H9 (cell line): ENCODE results near the gene SLC9A9. TPM values are rescaled to one million over a fixed set of nuclear protein-coding genes. Genes with fewer than 3 reads are reported as not detected.

ENCODE experiments used
- DNase-seq: peaks from one replicate; pipeline ENCODE4 v3.0.0-alpha.2; 2017
- H2AFZ ChIP-seq: one replicate; pipeline ENCODE4 v1.6.1; 2013; ENCODE audit warnings: mild to moderate bottlenecking, low read length, control low read depth, moderate library complexity
- H2AK5ac ChIP-seq: 2 replicates; pipeline ENCODE4 v1.6.1; 2013; ENCODE audit warnings: low read length, control low read depth, mixed read lengths; ENCODE audit not compliant: insufficient read length
- H2BK120ac ChIP-seq: one replicate; pipeline ENCODE4 v1.6.1; 2013; ENCODE audit warnings: low read depth, mild to moderate bottlenecking, low read length, control low read depth, inconsistent platforms; ENCODE audit not compliant: poor library complexity, severe bottlenecking
- H2BK12ac ChIP-seq: 2 replicates; pipeline ENCODE4 v1.6.1; 2013; ENCODE audit warnings: low read length, control low read depth, mixed read lengths, low read depth; ENCODE audit not compliant: insufficient read length
- H2BK15ac ChIP-seq: 2 replicates; pipeline ENCODE4 v1.6.1; 2013; ENCODE audit warnings: low read depth, low read length, control low read depth
- H2BK20ac ChIP-seq: one replicate; pipeline ENCODE4 v1.6.1; 2013; ENCODE audit warnings: low read depth, mild to moderate bottlenecking, low read length, control low read depth, inconsistent platforms; ENCODE audit not compliant: poor library complexity, severe bottlenecking
- H2BK5ac ChIP-seq: 2 replicates; pipeline ENCODE4 v1.6.1; 2013; ENCODE audit warnings: low read length, control low read depth, mixed read lengths; ENCODE audit not compliant: insufficient read length
- H3K14ac ChIP-seq: 2 replicates; pipeline ENCODE4 v1.6.1; 2013; ENCODE audit warnings: low read length, control low read depth; ENCODE audit not compliant: insufficient read depth
- H3K18ac ChIP-seq: 2 replicates; pipeline ENCODE4 v1.6.1; 2013; ENCODE audit warnings: low read depth, mild to moderate bottlenecking, mixed read lengths, low read length, control low read depth; ENCODE audit not compliant: insufficient read length
- H3K23ac ChIP-seq: 2 replicates; pipeline ENCODE4 v1.6.1; 2013; ENCODE audit warnings: low read length, control low read depth, mixed read lengths, low read depth; ENCODE audit not compliant: insufficient read length
- H3K23me2 ChIP-seq: 2 replicates; pipeline ENCODE4 v1.6.1; 2013; ENCODE audit warnings: low read depth, mild to moderate bottlenecking, mixed read lengths, low read length, control low read depth; ENCODE audit not compliant: insufficient read length, poor library complexity, severe bottlenecking
- H3K27ac ChIP-seq: 2 replicates; pipeline ENCODE4 v1.5.1; 2013; ENCODE audit warnings: low read length, control low read depth, mixed read lengths, low read depth; ENCODE audit not compliant: insufficient read length
- H3K27me3 ChIP-seq: 2 replicates; pipeline ENCODE4 v1.6.1; 2013; ENCODE audit warnings: low read length, control low read depth, inconsistent platforms; ENCODE audit not compliant: insufficient read depth
- H3K4ac ChIP-seq: 2 replicates; pipeline ENCODE4 v1.6.1; 2013; ENCODE audit warnings: low read depth, mild to moderate bottlenecking, control low read depth, inconsistent platforms, low read length, moderate library complexity
- H3K4me1 ChIP-seq: 2 replicates; pipeline ENCODE4 v1.6.1; 2013; ENCODE audit warnings: low read length, control low read depth, inconsistent platforms; ENCODE audit not compliant: insufficient read depth
- H3K4me2 ChIP-seq: 2 replicates; pipeline ENCODE4 v1.6.1; 2013; ENCODE audit warnings: low read length, control low read depth, mixed read lengths; ENCODE audit not compliant: insufficient read length, insufficient read depth
- H3K56ac ChIP-seq: 2 replicates; pipeline ENCODE4 v1.6.1; 2013; ENCODE audit warnings: low read depth, mild to moderate bottlenecking, mixed read lengths, low read length, control low read depth; ENCODE audit not compliant: insufficient read length
- H3K79me1 ChIP-seq: 2 replicates; pipeline ENCODE4 v1.6.1; 2013; ENCODE audit warnings: low read depth, mild to moderate bottlenecking, moderate library complexity, low read length, control low read depth, inconsistent platforms; ENCODE audit not compliant: insufficient read depth, poor library complexity, severe bottlenecking
- H3K79me2 ChIP-seq: 2 replicates; pipeline ENCODE4 v1.6.1; 2013; ENCODE audit warnings: low read length, control low read depth, inconsistent platforms; ENCODE audit not compliant: insufficient read depth
- H3K9ac ChIP-seq: 2 replicates; pipeline ENCODE4 v1.6.1; 2013; ENCODE audit warnings: low read length, control low read depth, mixed read lengths; ENCODE audit not compliant: insufficient read length; ENCODE audit errors: extremely low read depth
- H3K9me3 ChIP-seq: one replicate; pipeline ENCODE4 v1.6.1; 2013; ENCODE audit warnings: low read depth, low read length, inconsistent platforms; ENCODE audit not compliant: control insufficient read depth
- H3T11ph ChIP-seq: one replicate; pipeline ENCODE4 v1.6.1; 2013; ENCODE audit warnings: mild to moderate bottlenecking, low read length, control low read depth, inconsistent platforms
- H4K20me1 ChIP-seq: one replicate; pipeline ENCODE4 v1.6.1; 2013; ENCODE audit not compliant: control insufficient read depth, insufficient read length, insufficient read depth
- H4K5ac ChIP-seq: 2 replicates; pipeline ENCODE4 v1.6.1; 2013; ENCODE audit warnings: low read depth, mild to moderate bottlenecking, mixed read lengths, low read length, control low read depth; ENCODE audit not compliant: insufficient read length
- H4K8ac ChIP-seq: replicated peaks from 2 replicates; pipeline ENCODE4 v1.6.1; 2013; ENCODE audit warnings: low read length, control low read depth, mixed read lengths, low read depth; ENCODE audit not compliant: insufficient read length
- H4K91ac ChIP-seq: 2 replicates; pipeline ENCODE4 v1.6.1; 2013; ENCODE audit warnings: low read depth, mild to moderate bottlenecking, moderate library complexity, mixed read lengths, low read length, control low read depth; ENCODE audit not compliant: insufficient read length
- H3K27ac Mint-ChIP-seq, 3 experiments: 2 replicates in 2 of 3; 3 replicates in 1 of 3; pipeline ENCODE4 v1.8.0; 2020 to 2021; ENCODE audit warnings: mixed read lengths in 3 of 3, mild to moderate bottlenecking in 1 of 3, moderate library complexity in 1 of 3
- H3K27me3 Mint-ChIP-seq: 2 replicates; pipeline ENCODE4 v1.8.0; 2021; ENCODE audit warnings: low read depth, mild to moderate bottlenecking, moderate library complexity, mixed read lengths
- H3K36me3 Mint-ChIP-seq, 3 experiments: 2 replicates in 2 of 3; 3 replicates in 1 of 3; pipeline ENCODE4 v1.8.0; 2020 to 2021; ENCODE audit warnings: low read depth in 3 of 3, mixed read lengths in 3 of 3; ENCODE audit not compliant: insufficient read depth in 1 of 3
- H3K4me1 Mint-ChIP-seq, 2 experiments: 2 replicates each; pipeline ENCODE4 v1.8.0; 2020; ENCODE audit warnings: mixed read lengths in 2 of 2
- H3K4me3 Mint-ChIP-seq, 2 experiments: 2 replicates in 1 of 2; 3 replicates in 1 of 2; pipeline ENCODE4 v1.8.0; 2020 to 2021; ENCODE audit warnings: mild to moderate bottlenecking in 2 of 2, mixed read lengths in 2 of 2, moderate library complexity in 1 of 2
- H3K9me3 Mint-ChIP-seq, 2 experiments: 2 replicates in 1 of 2; 3 replicates in 1 of 2; pipeline ENCODE4 v1.8.0; 2020; ENCODE audit warnings: mild to moderate bottlenecking in 2 of 2, mixed read lengths in 2 of 2, moderate library complexity in 1 of 2
- CTCF ChIP-seq: fragments of 200-600 bp; sonication (generic); conservative IDR thresholded peaks from 3 replicates; pipeline ENCODE4 v1.8.0; 2021; ENCODE audit warnings: antibody characterized with exemption, mild to moderate bottlenecking
- WGBS: extraction: QIAGEN DNeasy Blood & Tissue Kit; methylation state at CpG from one replicate; pipeline ENCODE4 v1.1.7; 2013; ENCODE audit warnings: missing lambda C conversion rate, low lambda C conversion rate, mixed read lengths; ENCODE audit not compliant: insufficient read length; ENCODE audit errors: extremely low coverage; 5-methylcytosine and 5-hydroxymethylcytosine counted together
- total RNA-seq: library from RNA; stranded (reverse); gene quantifications from 2 replicates; pipeline ENCODE4 v1.2.1, GENCODE V29; 2021

The SLC9A9 gene
- total RNA-seq, 1 experiment from 2014 or later = 0.35 TPM

GRCh38 chr3:143348486-143349327, 499.6 kb downstream of the SLC9A9 start:
- no peak overlapping the region for H2BK15ac ChIP-seq
- H2AFZ ChIP-seq = no peak overlapping the region
- H3K4me1 ChIP-seq = peaks cover 5% of the 10 kb centered on the region; the same call in 1 of the 2 replicates
- Mint-ChIP-seq H3K9me3 (no peaks in the 10 kb centered on the region), H3K36me3 (no peaks in the 10 kb centered on the region), H3K4me3 (no peak overlapping the region), H3K27me3 (no peaks in the 10 kb centered on the region), H3K27ac (no peak overlapping the region; a peak in 1 of 7 replicates), H3K4me1 (peaks cover 16 to 18% of the 10 kb centered on the region in 2 experiments)
- H2BK120ac ChIP-seq = no peak overlapping the region
- no peak overlapping the region for H3K23ac ChIP-seq
- H4K8ac ChIP-seq = no peak overlapping the region
- H3K79me1 ChIP-seq = no peaks in the 10 kb centered on the region
- H2AK5ac ChIP-seq = no peak overlapping the region
- no peak overlapping the region for H3K27ac ChIP-seq
- H3T11ph ChIP-seq = no peak overlapping the region
- H3K56ac ChIP-seq = no peak overlapping the region
- no peaks in the 10 kb centered on the region for H3K23me2 ChIP-seq
- H3K79me2 ChIP-seq = no peaks in the 10 kb centered on the region
- no peak overlapping the region for H3K4ac ChIP-seq
- H2BK5ac ChIP-seq = no peak overlapping the region
- no peak overlapping the region for H2BK12ac ChIP-seq
- H3K9ac ChIP-seq = no peak overlapping the region
- no CpG with 5 or more reads among the region's 5 CpGs for WGBS
- H4K91ac ChIP-seq = no peak overlapping the region
- H3K27me3 ChIP-seq = no peaks in the 10 kb centered on the region
- no peak overlapping the region for H2BK20ac ChIP-seq
- no peak overlapping the region; the same call in 1 of the 2 replicates for H3K14ac ChIP-seq
- H3K18ac ChIP-seq = no peak overlapping the region
- no peaks in the 10 kb centered on the region for H3K9me3 ChIP-seq
- TF ChIP-seq CTCF = no peak; the same call in 2 of the 3 replicates
- DNase-seq = no peak
- H3K4me2 ChIP-seq = no peak overlapping the region
- no peak overlapping the region for H4K5ac ChIP-seq
- H4K20me1 ChIP-seq = no peaks in the 10 kb centered on the region
